ENCODE data around the gene TNP1.

GRCh38 chr2:216872040-216872439 is 12.2 kb upstream of the TNP1 start:
- TF ChIP-seq CTCF (IDR thresholded peaks at IDR 0.05) (no peak), EZH2 (IDR thresholded peaks at IDR 0.05; ENCODE audit: borderline replicate concordance, insufficient read depth, low read depth, low read length, poor library complexity, severe bottlenecking) (no peak)

Measured in B cell (primary cell).